Vagina (tissue), 2 donors: ENCODE measurements around the gene LIMCH1.

Source experiments
- POLR2A ChIP-seq, 2 donors: fragments of 450-650 bp; IDR thresholded peaks; one replicate each; pipeline ENCODE4 v1.6.1; 2017; ENCODE audit warnings: antibody characterized with exemption in 2 of 2, mild to moderate bottlenecking in 2 of 2, moderate library complexity in 2 of 2
- POLR2AphosphoS5 ChIP-seq, 2 donors: sonication (generic); formaldehyde crosslinking; IDR thresholded peaks; one replicate each; pipeline ENCODE4 v1.9.0; 2017; ENCODE audit warnings: antibody characterized with exemption in 2 of 2, mild to moderate bottlenecking in 2 of 2, low read depth in 1 of 2; ENCODE audit not compliant: insufficient read depth in 1 of 2
- TF ChIP-seq, protein P1 (sequence below), 3 experiments: fragments of 450-650 bp in 2 of 3; fragments of 200-600 bp in 1 of 3; sonication (generic) in 1 of 3; IDR thresholded peaks; one replicate each; pipeline ENCODE4 v1.5.1; 2017 to 2019; ENCODE audit warnings: antibody characterized with exemption in 3 of 3, mild to moderate bottlenecking in 2 of 3, moderate library complexity in 2 of 3

DNA sequence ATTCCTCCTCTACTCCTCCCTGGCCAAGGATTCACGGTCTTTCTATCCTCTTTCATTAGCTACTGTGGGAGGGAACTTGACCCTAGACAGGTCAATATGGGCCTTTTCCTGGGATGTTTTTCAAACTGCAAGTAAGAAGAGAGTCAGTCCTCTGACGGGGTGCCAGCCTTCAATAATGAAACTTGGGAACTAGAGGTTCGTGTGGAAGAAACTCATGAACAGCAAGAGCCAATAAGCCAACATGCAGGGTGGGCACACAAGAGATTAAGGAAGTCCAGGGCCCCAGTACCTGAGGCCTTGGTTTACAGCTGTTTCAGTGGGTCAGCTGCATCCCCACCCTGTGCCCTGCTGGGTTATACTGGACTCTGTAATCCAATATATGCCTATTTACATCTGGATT lies 49.3 kb downstream of the LIMCH1 start:
- no peak for TF ChIP-seq POLR2A (IDR thresholded peaks at IDR 0.05)
- TF ChIP-seq, protein P1, sequence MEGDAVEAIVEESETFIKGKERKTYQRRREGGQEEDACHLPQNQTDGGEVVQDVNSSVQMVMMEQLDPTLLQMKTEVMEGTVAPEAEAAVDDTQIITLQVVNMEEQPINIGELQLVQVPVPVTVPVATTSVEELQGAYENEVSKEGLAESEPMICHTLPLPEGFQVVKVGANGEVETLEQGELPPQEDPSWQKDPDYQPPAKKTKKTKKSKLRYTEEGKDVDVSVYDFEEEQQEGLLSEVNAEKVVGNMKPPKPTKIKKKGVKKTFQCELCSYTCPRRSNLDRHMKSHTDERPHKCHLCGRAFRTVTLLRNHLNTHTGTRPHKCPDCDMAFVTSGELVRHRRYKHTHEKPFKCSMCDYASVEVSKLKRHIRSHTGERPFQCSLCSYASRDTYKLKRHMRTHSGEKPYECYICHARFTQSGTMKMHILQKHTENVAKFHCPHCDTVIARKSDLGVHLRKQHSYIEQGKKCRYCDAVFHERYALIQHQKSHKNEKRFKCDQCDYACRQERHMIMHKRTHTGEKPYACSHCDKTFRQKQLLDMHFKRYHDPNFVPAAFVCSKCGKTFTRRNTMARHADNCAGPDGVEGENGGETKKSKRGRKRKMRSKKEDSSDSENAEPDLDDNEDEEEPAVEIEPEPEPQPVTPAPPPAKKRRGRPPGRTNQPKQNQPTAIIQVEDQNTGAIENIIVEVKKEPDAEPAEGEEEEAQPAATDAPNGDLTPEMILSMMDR (IDR thresholded peaks at IDR 0.05) = no peak
- TF ChIP-seq POLR2AphosphoS5 (IDR thresholded peaks at IDR 0.05; ENCODE audit: insufficient read depth in 1 of 2, low read depth in 1 of 2) = no peak
